Neural progenitor cell (in vitro differentiated cells): Measurements from ENCODE around the gene GPA33.

ENCODE experiments used
- EZH2 ChIP-seq: fragments of 200-600 bp; sonication (generic); IDR thresholded peaks from 2 replicates; pipeline ENCODE4 v1.6.1; 2017; ENCODE audit warnings: antibody characterized with exemption, mild to moderate bottlenecking, moderate library complexity
- EZH2phosphoT487 ChIP-seq: fragments of 200-600 bp; sonication (generic); IDR thresholded peaks from 2 replicates; pipeline ENCODE4 v1.6.1; 2017; ENCODE audit warnings: antibody characterized with exemption
- TF ChIP-seq, protein P1 (sequence below): fragments of 200-600 bp; sonication (generic); IDR thresholded peaks from 2 replicates; pipeline ENCODE4 v1.5.1; 2017; ENCODE audit warnings: antibody characterized with exemption, mild to moderate bottlenecking

GRCh38 chr1:167115655-167116054 is 25.5 kb upstream of the GPA33 start:
- TF ChIP-seq EZH2phosphoT487 (no peak), EZH2 (no peak)
- TF ChIP-seq, protein P1, sequence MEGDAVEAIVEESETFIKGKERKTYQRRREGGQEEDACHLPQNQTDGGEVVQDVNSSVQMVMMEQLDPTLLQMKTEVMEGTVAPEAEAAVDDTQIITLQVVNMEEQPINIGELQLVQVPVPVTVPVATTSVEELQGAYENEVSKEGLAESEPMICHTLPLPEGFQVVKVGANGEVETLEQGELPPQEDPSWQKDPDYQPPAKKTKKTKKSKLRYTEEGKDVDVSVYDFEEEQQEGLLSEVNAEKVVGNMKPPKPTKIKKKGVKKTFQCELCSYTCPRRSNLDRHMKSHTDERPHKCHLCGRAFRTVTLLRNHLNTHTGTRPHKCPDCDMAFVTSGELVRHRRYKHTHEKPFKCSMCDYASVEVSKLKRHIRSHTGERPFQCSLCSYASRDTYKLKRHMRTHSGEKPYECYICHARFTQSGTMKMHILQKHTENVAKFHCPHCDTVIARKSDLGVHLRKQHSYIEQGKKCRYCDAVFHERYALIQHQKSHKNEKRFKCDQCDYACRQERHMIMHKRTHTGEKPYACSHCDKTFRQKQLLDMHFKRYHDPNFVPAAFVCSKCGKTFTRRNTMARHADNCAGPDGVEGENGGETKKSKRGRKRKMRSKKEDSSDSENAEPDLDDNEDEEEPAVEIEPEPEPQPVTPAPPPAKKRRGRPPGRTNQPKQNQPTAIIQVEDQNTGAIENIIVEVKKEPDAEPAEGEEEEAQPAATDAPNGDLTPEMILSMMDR, result no peak
